Daoy (cell line): ENCODE data around the gene ZMYND8. TPM values are rescaled to one million over a fixed set of nuclear protein-coding genes. Genes with fewer than 3 reads are reported as not detected.
"Not testable (repeated sequence)": the region's sequence is repeated elsewhere in the genome, so short reads cannot be mapped to it uniquely, and the experiment has no call there.

ENCODE experiments used
- DNase-seq: peaks from one replicate; pipeline ENCODE4 v3.0.0-alpha.2; 2015; ENCODE audit warnings: low read depth
- total RNA-seq: library from RNA; depleted of rRNA; stranded (reverse); fragments of >200 nt; shearing (Covaris generic); gene quantifications from 2 replicates; pipeline ENCODE4 v1.2.3, GENCODE V29; 2014

The ZMYND8 gene
- total RNA-seq, 1 experiment from 2014 or later: 15.4 TPM

DNA sequence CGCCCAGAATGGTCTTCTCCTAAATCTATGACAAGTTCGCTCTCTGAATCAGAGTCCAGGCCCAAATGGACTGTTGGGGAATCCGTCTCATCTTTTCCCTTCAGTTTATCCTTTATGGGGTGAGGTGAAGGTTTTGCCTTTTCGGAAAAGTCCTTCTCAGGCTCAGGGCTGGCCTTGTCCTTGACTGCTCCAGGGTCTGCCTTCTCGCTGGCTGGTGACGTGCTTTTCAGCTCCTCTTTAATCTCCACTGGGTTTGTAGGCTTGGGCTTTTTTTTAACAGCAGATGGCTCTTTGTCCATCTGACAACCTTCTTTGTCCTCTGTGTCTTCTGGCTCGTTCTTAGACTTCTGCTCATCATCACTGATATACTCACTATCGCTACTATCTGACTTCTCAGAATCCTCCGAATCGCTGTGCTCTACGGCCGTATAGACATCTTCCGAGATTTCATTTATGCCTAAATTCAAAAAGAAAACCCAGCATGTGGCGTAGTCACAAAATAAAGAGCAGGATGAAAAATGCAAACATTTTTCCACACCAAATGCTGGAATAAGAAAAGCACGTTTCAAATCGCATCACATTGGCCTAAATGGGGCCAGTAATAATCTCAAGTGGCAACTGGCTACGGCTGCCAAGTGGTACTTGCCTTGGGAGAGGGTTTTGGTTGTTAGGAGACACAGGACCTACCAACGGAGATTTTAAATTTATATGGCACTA lies 110.3 kb downstream of the ZMYND8 start:
- DNase-seq: no peak

- DNase-seq: not testable (repeated sequence)
These were observed 111.3 kb downstream of the ZMYND8 start for GRCh38 chr20:47245166-47245565.

GRCh38 chr20:47244451-47244850 lies 112.0 kb downstream of the ZMYND8 start:
- no peak for DNase-seq

DNA sequence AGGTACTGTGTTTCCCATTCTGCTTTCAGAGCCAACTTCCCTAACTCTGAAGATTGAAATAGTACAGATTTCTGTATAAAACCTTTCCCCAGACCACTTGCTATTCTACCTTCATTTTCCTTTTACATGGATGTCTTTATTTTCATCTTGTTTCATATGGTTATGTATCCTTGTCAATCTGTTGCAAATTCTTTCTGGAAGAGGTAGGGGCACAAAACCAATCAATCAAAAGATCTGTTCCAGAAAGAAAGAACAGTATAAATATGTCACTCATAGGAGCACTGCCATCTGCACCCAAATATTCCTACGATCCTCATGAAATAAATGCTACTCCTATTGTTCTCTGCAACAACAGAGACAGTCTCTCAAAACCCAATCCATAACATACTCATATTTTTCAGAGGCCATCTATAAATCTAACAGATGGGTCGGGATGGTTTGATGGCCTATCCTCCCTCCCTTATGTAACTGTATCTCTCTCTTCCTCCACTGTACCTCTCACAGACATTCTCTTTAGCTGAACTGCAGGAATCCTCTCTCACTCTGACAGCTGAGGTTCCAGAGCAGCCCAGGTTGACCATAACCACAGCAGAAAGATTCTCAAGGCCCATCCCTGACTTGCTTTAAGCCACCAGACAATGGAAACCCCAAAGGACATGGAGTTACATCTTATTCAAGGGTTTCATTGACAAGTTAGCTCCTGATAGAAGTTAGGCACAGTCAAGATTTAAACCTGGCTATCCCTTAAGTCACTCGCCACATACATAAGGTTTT lies 112.8 kb downstream of the ZMYND8 start:
- no peak for DNase-seq

- DNase-seq: no peak
These were observed 113.5 kb downstream of the ZMYND8 start for GRCh38 chr20:47243003-47243402.

GRCh38 chr20:47241345-47241781 lies 115.1 kb downstream of the ZMYND8 start:
- DNase-seq: no peak

GRCh38 chr20:47240096-47240495 lies 116.4 kb downstream of the ZMYND8 start:
- DNase-seq: not testable (repeated sequence)

GRCh38 chr20:47239719-47240067 lies 116.8 kb downstream of the ZMYND8 start:
- DNase-seq: no peak

- no peak for DNase-seq
These were observed 117.5 kb downstream of the ZMYND8 start for GRCh38 chr20:47238780-47239718.

DNA sequence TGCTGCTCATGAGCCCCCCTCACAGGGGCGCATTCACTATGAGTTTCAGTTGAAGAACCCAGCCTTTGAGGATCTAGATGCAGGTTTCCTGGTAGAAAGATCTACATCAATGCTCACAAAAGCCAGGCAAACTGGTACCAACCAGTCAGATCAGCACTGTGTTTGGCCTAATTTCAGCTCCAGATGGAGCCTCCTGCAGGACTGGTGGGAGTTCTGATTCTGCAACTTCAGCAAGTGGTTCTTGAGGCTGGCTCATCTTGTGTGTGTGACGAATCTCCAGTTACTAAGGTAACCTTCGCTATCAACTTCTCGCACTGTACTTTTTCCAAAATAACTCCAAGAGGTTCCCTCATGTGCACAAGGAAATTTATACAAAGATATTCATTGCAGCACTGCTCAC lies 118.8 kb downstream of the ZMYND8 start:
- no peak for DNase-seq

GRCh38 chr20:47236639-47236900 lies 119.9 kb downstream of the ZMYND8 start:
- no peak for DNase-seq

- no peak for DNase-seq
These were observed 120.5 kb downstream of the ZMYND8 start for GRCh38 chr20:47235853-47236638.

- no peak for DNase-seq
These were observed 121.4 kb downstream of the ZMYND8 start for GRCh38 chr20:47235111-47235510.

- no peak for DNase-seq
These were observed 122.9 kb downstream of the ZMYND8 start for GRCh38 chr20:47233333-47234188.

GRCh38 chr20:47232518-47232917 lies 124.0 kb downstream of the ZMYND8 start:
- DNase-seq: no peak

- DNase-seq: no peak
These were observed 125.0 kb downstream of the ZMYND8 start for GRCh38 chr20:47231382-47232039.

DNA sequence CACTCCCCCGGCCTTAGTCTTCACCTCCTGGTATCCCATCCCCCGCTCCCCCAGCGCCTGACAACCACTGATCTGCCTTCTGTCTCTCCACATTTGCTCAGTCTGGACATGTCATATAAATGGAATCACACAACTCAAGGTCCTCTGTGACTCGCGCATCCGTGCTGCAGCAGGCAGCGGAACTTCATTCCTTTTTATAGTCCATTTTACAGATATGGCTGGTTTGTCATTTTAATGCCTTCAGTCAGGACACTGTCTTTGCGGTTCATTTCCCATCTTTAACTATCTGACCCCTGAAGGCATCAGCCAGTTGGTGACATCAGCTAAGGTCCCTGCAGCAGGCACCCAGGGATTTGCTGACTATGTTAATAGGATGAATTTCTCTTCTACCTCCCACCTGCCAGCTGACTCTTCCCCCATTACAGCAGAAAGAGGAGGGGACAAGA lies 125.7 kb downstream of the ZMYND8 start:
- no peak for DNase-seq

- DNase-seq: no peak
These were observed 127.8 kb downstream of the ZMYND8 start for GRCh38 chr20:47228654-47229053.

DNA sequence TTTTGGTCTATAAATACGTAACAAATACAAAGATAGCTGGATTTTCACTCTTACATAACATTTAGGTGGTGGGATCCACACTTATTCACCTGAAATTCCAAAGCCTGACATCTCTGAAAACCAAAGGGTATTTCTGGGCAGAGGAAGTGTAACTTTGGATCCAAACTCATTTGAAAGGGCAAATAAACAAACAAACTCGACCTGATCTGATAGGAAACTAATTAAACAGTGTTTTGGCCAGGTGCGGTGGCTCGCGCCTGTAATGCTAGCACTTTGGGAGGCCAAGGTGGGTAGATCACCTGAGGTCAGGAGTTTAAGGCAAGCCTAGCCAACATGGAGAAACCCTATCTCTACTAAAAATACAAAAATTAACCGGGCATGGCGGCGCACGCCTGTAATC lies 128.9 kb downstream of the ZMYND8 start:
- DNase-seq: no peak

GRCh38 chr20:47227119-47227518 lies 129.4 kb downstream of the ZMYND8 start:
- DNase-seq: no peak
